ENCODE results near the gene RB1.
A peak's percentile ranks its signal among the peaks of the same experiment; 100 is the strongest.

Gene RB1

DNA sequence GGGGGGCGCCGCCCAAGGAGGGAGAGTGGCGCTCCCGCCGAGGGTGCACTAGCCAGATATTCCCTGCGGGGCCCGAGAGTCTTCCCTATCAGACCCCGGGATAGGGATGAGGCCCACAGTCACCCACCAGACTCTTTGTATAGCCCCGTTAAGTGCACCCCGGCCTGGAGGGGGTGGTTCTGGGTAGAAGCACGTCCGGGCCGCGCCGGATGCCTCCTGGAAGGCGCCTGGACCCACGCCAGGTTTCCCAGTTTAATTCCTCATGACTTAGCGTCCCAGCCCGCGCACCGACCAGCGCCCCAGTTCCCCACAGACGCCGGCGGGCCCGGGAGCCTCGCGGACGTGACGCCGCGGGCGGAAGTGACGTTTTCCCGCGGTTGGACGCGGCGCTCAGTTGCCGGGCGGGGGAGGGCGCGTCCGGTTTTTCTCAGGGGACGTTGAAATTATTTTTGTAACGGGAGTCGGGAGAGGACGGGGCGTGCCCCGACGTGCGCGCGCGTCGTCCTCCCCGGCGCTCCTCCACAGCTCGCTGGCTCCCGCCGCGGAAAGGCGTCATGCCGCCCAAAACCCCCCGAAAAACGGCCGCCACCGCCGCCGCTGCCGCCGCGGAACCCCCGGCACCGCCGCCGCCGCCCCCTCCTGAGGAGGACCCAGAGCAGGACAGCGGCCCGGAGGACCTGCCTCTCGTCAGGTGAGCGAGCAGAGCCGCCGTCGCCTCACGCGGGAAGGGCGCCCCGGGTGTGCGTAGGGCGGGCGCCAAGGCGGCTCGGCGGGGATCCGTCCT, at the start of gene RB1:
RB1 (plus strand) TSS at position 393 of the 784 bp plus-strand sequence; CDS start at position 555, 162 bp downstream.
- DNase-seq (ENCODE audit: low read depth): peak; percentile 95
- TF ChIP-seq, protein P1, sequence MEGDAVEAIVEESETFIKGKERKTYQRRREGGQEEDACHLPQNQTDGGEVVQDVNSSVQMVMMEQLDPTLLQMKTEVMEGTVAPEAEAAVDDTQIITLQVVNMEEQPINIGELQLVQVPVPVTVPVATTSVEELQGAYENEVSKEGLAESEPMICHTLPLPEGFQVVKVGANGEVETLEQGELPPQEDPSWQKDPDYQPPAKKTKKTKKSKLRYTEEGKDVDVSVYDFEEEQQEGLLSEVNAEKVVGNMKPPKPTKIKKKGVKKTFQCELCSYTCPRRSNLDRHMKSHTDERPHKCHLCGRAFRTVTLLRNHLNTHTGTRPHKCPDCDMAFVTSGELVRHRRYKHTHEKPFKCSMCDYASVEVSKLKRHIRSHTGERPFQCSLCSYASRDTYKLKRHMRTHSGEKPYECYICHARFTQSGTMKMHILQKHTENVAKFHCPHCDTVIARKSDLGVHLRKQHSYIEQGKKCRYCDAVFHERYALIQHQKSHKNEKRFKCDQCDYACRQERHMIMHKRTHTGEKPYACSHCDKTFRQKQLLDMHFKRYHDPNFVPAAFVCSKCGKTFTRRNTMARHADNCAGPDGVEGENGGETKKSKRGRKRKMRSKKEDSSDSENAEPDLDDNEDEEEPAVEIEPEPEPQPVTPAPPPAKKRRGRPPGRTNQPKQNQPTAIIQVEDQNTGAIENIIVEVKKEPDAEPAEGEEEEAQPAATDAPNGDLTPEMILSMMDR (IDR thresholded peaks at IDR 0.05; ENCODE audit: low read depth, low read length): no peak
- TF ChIP-seq POLR2A (IDR thresholded peaks at IDR 0.05; ENCODE audit: extremely low read depth, insufficient read length) (peak; percentile 98), MYC (IDR thresholded peaks at IDR 0.05; ENCODE audit: low read depth, low read length) (no peak)
- TF ChIP-seq, protein P2, sequence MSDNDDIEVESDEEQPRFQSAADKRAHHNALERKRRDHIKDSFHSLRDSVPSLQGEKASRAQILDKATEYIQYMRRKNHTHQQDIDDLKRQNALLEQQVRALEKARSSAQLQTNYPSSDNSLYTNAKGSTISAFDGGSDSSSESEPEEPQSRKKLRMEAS (IDR thresholded peaks at IDR 0.05; ENCODE audit: low read depth, low read length): 0 out of 2 replicates have a peak, but pooled peaks have one; percentile 26

DNA sequence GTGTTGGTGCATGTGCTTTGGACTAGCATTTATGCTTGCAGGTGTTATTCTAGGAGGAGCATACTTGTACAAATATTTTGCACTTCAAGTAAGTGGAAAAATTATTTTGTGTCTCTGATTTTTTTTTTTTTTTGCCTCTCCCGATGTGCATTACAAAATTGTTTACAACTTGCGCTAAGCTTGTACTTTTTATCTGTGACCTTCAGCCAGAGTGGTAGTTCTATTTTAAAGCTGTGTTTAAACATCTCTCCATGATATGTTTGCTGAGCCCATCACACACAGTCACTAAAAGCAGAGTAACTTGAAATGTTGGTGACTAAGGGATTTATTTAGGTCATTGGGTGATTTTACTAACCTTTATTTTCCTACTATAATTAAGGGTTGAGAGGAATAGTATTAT, 49.7 kb upstream of the RB1 start:
- no peak for TF ChIP-seq MYC (IDR thresholded peaks at IDR 0.05; ENCODE audit: low read depth, low read length)
- TF ChIP-seq, protein P2 (IDR thresholded peaks at IDR 0.05; ENCODE audit: low read depth, low read length): no peak
- no peak for DNase-seq (ENCODE audit: low read depth)

More for the DNA sequence above, at the start of gene RB1:
- peak within 1 kb of the TSS; percentile 89 for H3K4me3 ChIP-seq (ENCODE audit: low read depth, low read length)

DNA sequence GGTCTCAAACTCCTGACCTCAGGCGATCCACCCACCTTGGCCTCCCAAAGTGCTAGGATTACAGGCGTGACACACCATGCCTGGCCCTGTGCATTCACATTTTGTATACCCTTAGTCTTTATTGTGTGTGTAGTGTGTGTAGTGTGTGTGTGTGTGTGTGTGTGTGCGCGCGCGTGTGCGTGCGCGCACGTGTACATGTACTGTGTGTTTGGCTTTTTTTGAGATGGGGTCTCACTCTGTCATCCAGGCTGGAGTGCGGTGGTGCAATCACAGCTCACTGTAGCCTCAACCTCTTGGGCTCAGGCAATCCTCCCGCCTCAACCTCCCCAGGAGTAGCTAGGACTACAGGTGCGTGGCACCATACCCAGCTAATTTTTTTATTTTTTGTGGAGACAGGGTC, 48.5 kb upstream of the RB1 start:
- no peak for DNase-seq (ENCODE audit: low read depth)
- no peak for TF ChIP-seq POLR2A (IDR thresholded peaks at IDR 0.05; ENCODE audit: extremely low read depth, insufficient read length)
- TF ChIP-seq, protein P1 (IDR thresholded peaks at IDR 0.05; ENCODE audit: low read depth, low read length): no peak
- TF ChIP-seq, protein P2 (IDR thresholded peaks at IDR 0.05; ENCODE audit: low read depth, low read length): no peak
- TF ChIP-seq MYC (IDR thresholded peaks at IDR 0.05; ENCODE audit: low read depth, low read length): no peak
- H3K4me3 ChIP-seq (ENCODE audit: low read depth, low read length): no peak overlapping the region

More for the DNA sequence above, 49.7 kb upstream of the RB1 start:
- no peak overlapping the region for H3K4me3 ChIP-seq (ENCODE audit: low read depth, low read length)

GRCh38 chr13:48255954-48256353, 47.6 kb upstream of the RB1 start:
- TF ChIP-seq MYC (IDR thresholded peaks at IDR 0.05; ENCODE audit: low read depth, low read length) (no peak), POLR2A (IDR thresholded peaks at IDR 0.05; ENCODE audit: extremely low read depth, insufficient read length) (no peak)
- TF ChIP-seq, protein P2 (IDR thresholded peaks at IDR 0.05; ENCODE audit: low read depth, low read length): no peak
- TF ChIP-seq, protein P1 (IDR thresholded peaks at IDR 0.05; ENCODE audit: low read depth, low read length): no peak
- H3K4me3 ChIP-seq (ENCODE audit: low read depth, low read length): no peak overlapping the region
- no peak for DNase-seq (ENCODE audit: low read depth)

DNA sequence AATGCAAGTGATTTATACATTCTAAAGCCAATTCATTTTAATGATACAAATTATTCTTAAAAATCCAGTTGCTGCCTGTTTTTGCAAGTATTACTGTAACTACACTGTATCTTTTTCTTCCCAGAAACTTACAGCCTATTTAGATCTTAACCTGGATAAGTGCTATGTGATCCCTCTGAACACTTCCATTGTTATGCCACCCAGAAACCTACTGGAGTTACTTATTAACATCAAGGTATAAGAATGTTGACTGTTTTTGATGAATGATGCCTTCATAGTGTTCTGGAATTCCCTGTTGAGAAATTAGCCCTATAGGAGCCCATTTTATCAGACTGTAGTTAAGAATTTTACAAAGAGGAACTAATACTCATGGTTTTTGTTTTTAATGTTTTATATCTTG, 45.5 kb upstream of the RB1 start:
- H3K4me3 ChIP-seq (ENCODE audit: low read depth, low read length): no peak overlapping the region
- DNase-seq (ENCODE audit: low read depth): no peak
- no peak for TF ChIP-seq POLR2A (IDR thresholded peaks at IDR 0.05; ENCODE audit: extremely low read depth, insufficient read length)
- TF ChIP-seq, protein P2 (IDR thresholded peaks at IDR 0.05; ENCODE audit: low read depth, low read length): no peak
- TF ChIP-seq MYC (IDR thresholded peaks at IDR 0.05; ENCODE audit: low read depth, low read length): no peak
- TF ChIP-seq, protein P1 (IDR thresholded peaks at IDR 0.05; ENCODE audit: low read depth, low read length): no peak

GRCh38 chr13:48258430-48258829, 45.1 kb upstream of the RB1 start:
- TF ChIP-seq, protein P1 (IDR thresholded peaks at IDR 0.05; ENCODE audit: low read depth, low read length): no peak
- TF ChIP-seq, protein P2 (IDR thresholded peaks at IDR 0.05; ENCODE audit: low read depth, low read length): no peak
- no peak for TF ChIP-seq POLR2A (IDR thresholded peaks at IDR 0.05; ENCODE audit: extremely low read depth, insufficient read length)
- no peak for TF ChIP-seq MYC (IDR thresholded peaks at IDR 0.05; ENCODE audit: low read depth, low read length)
- DNase-seq (ENCODE audit: low read depth): no peak
- no peak overlapping the region for H3K4me3 ChIP-seq (ENCODE audit: low read depth, low read length)
